DND-41 (cell line): ENCODE measurements around the gene OR4D6.

ENCODE experiments used
- ATAC-seq: fragments of 200-7000 bp; cut with Tn5 transposase; 3 replicates; pipeline ENCODE4 v1.9.1; 2021; ENCODE audit warnings: low read depth; ENCODE audit not compliant: insufficient read depth
- DNase-seq: peaks from one replicate; pipeline ENCODE4 v3.0.0-alpha.2; 2020
- H2AFZ ChIP-seq: 2 replicates; pipeline ENCODE4 v1.6.0; 2012; ENCODE audit warnings: low read depth, low read length
- H3K27ac ChIP-seq: 2 replicates; pipeline ENCODE4 v1.5.1; 2012; ENCODE audit warnings: low read length, inconsistent platforms
- H3K27me3 ChIP-seq: fragments of 200-600 bp; sonication (generic); 2 replicates; pipeline ENCODE4 v1.6.0; 2012; ENCODE audit warnings: low read length, mild to moderate bottlenecking, inconsistent platforms; ENCODE audit not compliant: insufficient read depth, poor library complexity
- H3K36me3 ChIP-seq: 2 replicates; pipeline ENCODE4 v1.5.1; 2012; ENCODE audit warnings: low read length, inconsistent platforms; ENCODE audit not compliant: insufficient read depth
- H3K4me1 ChIP-seq: 2 replicates; pipeline ENCODE4 v1.5.1; 2012; ENCODE audit warnings: mild to moderate bottlenecking, low read length; ENCODE audit not compliant: insufficient read depth
- H3K4me2 ChIP-seq: 2 replicates; pipeline ENCODE4 v1.6.0; 2012; ENCODE audit warnings: mild to moderate bottlenecking, moderate library complexity, low read length, inconsistent platforms; ENCODE audit not compliant: insufficient read depth
- H3K4me3 ChIP-seq, 2 experiments: fragments of 200-600 bp in 1 of 2; shearing (Covaris generic) in 1 of 2; 2 replicates each; pipeline ENCODE4 v1.5.1; 2012 to 2016; ENCODE audit warnings: inconsistent platforms in 2 of 2, low read length in 2 of 2, mild to moderate bottlenecking in 2 of 2, low read depth in 1 of 2, moderate library complexity in 1 of 2
- H3K79me2 ChIP-seq: 2 replicates; pipeline ENCODE4 v1.6.0; 2012; ENCODE audit warnings: low read length, inconsistent platforms; ENCODE audit not compliant: insufficient read depth
- H3K9ac ChIP-seq: 2 replicates; pipeline ENCODE4 v1.6.0; 2012; ENCODE audit warnings: low read depth, mild to moderate bottlenecking, inconsistent platforms, low read length, moderate library complexity
- H3K9me3 ChIP-seq: 2 replicates; pipeline ENCODE4 v1.5.1; 2012; ENCODE audit warnings: low read length, moderate library complexity, mild to moderate bottlenecking, inconsistent platforms; ENCODE audit not compliant: insufficient read depth, severe bottlenecking
- H4K20me1 ChIP-seq: 2 replicates; pipeline ENCODE4 v1.6.0; 2012; ENCODE audit warnings: low read length; ENCODE audit not compliant: insufficient read depth
- EZH2 ChIP-seq: IDR thresholded peaks from 3 replicates; pipeline ENCODE4 v1.6.1; 2012; ENCODE audit warnings: borderline replicate concordance, low read depth, mild to moderate bottlenecking, moderate library complexity, low read length, inconsistent platforms; ENCODE audit not compliant: severe bottlenecking
- TF ChIP-seq, protein P1 (sequence below): IDR thresholded peaks from 2 replicates; pipeline ENCODE4 v1.5.1; 2012; ENCODE audit warnings: borderline replicate concordance, low read length, moderate library complexity, mild to moderate bottlenecking; ENCODE audit not compliant: poor library complexity, severe bottlenecking; ENCODE audit errors: extremely low read depth

The OR4D6 gene

DNA sequence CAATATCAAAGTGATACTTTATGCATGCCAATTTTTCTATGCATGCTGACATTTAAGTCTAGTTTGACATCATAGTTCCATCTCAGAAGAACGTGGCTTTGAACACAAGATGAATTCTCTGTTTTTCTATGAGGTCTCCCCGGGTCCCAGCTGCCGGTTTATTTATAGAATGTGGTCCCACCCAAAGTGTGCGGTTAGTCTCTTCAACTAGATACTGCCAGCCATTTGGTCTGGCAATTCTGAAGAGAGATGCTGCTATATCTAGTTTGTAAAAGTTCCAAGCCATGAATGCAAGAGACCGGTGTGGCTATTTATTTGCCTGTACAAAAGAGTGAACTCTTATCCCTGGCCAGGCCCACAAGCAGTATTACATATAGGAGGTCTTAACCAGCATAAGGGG, 39.7 kb upstream of the OR4D6 start:
- no peak overlapping the region for H3K4me2 ChIP-seq
- DNase-seq (no peak), ATAC-seq (no peak)

DNA sequence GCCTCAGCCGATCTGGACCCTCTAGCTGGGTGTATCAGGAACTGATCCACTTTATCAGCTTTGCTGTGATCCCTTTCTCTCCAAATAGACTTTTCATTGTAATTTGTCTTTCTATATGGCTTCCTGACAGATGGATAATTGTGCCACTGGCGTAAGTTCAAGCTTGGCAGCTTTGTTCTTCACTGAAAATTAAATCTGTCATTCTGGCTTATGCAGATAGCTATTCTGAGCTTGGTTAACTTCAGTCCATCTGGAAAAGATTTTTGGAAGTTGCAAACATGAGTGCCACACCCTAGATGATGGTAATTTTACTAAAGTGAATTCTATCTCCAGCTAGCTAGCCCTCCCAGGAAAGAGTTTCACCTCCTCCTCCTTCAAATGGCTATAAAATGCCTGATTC, 38.6 kb upstream of the OR4D6 start:
- Histone ChIP-seq H3K4me2 (no peak overlapping the region), H3K4me3 (no peak overlapping the region), H2AFZ (no peak overlapping the region), H3K4me1 (no peaks in the 10 kb centered on the region), H4K20me1 (no peaks in the 10 kb centered on the region), H3K36me3 (no peaks in the 10 kb centered on the region), H3K27me3 (no peaks in the 10 kb centered on the region), H3K79me2 (no peaks in the 10 kb centered on the region), H3K9ac (no peak overlapping the region), H3K9me3 (no peaks in the 10 kb centered on the region), H3K27ac (no peak overlapping the region)
- TF ChIP-seq, protein P1, sequence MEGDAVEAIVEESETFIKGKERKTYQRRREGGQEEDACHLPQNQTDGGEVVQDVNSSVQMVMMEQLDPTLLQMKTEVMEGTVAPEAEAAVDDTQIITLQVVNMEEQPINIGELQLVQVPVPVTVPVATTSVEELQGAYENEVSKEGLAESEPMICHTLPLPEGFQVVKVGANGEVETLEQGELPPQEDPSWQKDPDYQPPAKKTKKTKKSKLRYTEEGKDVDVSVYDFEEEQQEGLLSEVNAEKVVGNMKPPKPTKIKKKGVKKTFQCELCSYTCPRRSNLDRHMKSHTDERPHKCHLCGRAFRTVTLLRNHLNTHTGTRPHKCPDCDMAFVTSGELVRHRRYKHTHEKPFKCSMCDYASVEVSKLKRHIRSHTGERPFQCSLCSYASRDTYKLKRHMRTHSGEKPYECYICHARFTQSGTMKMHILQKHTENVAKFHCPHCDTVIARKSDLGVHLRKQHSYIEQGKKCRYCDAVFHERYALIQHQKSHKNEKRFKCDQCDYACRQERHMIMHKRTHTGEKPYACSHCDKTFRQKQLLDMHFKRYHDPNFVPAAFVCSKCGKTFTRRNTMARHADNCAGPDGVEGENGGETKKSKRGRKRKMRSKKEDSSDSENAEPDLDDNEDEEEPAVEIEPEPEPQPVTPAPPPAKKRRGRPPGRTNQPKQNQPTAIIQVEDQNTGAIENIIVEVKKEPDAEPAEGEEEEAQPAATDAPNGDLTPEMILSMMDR = no peak
- TF ChIP-seq EZH2 = no peak
- no peak for ATAC-seq
- no peak for DNase-seq

More for the DNA sequence above, 39.7 kb upstream of the OR4D6 start:
- H4K20me1 ChIP-seq = no peaks in the 10 kb centered on the region
- H3K4me1 ChIP-seq = no peaks in the 10 kb centered on the region
- H3K79me2 ChIP-seq = no peaks in the 10 kb centered on the region
- no peaks in the 10 kb centered on the region for H3K27me3 ChIP-seq
- no peak overlapping the region for H3K4me3 ChIP-seq
- H3K36me3 ChIP-seq = no peaks in the 10 kb centered on the region
- no peaks in the 10 kb centered on the region for H3K9me3 ChIP-seq
- no peak overlapping the region for H2AFZ ChIP-seq
- H3K9ac ChIP-seq = no peak overlapping the region
- TF ChIP-seq, protein P1 = no peak
- TF ChIP-seq EZH2 = no peak
- H3K27ac ChIP-seq = no peak overlapping the region

DNA sequence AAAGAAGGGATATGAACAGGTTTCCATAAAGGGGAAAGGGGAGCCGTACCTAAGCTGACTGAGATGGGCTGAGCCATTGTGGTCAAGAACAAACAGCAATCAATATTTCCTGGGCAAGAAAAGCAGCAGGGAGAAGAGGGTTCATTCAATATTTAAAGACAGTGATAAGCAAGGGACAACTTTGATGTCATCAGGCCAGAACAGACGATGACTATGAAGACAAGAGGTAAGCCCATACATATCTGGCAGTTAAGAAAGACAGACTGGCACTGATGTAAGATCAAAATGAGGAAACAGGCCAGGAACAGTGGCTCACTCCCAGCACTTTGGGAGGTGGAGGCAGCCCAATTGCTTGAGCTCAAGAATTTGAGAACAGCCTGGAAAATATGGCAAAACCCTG, 32.9 kb upstream of the OR4D6 start:
- no peak overlapping the region for H3K4me2 ChIP-seq
- no peaks in the 10 kb centered on the region for H3K36me3 ChIP-seq
- no peak overlapping the region for H3K9ac ChIP-seq
- H3K9me3 ChIP-seq = no peaks in the 10 kb centered on the region
- no peaks in the 10 kb centered on the region for H4K20me1 ChIP-seq
- H3K79me2 ChIP-seq = no peaks in the 10 kb centered on the region
- H3K4me1 ChIP-seq = no peaks in the 10 kb centered on the region
- DNase-seq = no peak
- no peak overlapping the region for H2AFZ ChIP-seq
- H3K27ac ChIP-seq = no peak overlapping the region
- no peaks in the 10 kb centered on the region for H3K27me3 ChIP-seq
- no peak for TF ChIP-seq EZH2
- TF ChIP-seq, protein P1 = no peak
- ATAC-seq = no peak
- no peak overlapping the region for H3K4me3 ChIP-seq

DNA sequence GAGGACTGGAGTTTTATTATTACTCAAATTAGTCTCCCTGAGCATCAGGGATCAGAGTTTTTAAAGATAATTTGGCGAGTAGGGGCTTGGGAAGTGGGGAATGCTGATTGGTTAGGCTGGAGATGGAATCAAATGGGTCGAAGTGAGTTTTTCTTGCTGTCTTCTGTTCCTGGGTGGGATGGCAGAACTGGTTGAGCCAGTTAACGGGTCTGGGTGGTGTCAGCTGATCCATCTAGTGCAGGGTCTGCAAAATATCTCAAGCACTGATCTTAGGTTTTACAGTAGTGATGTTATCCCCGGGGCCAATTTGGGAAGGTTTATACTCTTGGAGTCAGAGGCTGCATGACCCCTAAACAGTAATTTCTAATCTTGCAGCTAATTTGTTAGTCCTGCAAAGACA, 31.6 kb upstream of the OR4D6 start:
- no peak overlapping the region for H3K9ac ChIP-seq
- no peak overlapping the region for H2AFZ ChIP-seq
- H3K79me2 ChIP-seq = no peaks in the 10 kb centered on the region
- H3K4me2 ChIP-seq = no peak overlapping the region
- no peak overlapping the region for H3K27ac ChIP-seq
- H3K27me3 ChIP-seq = no peaks in the 10 kb centered on the region
- ATAC-seq (no peak), DNase-seq (no peak)
- H3K4me3 ChIP-seq = no peak overlapping the region
- H3K4me1 ChIP-seq = no peaks in the 10 kb centered on the region
- no peaks in the 10 kb centered on the region for H3K36me3 ChIP-seq
- H4K20me1 ChIP-seq = no peaks in the 10 kb centered on the region
- no peaks in the 10 kb centered on the region for H3K9me3 ChIP-seq
- TF ChIP-seq EZH2 = no peak
- TF ChIP-seq, protein P1 = no peak
